Measurements from ENCODE around the gene DYNC1I1. TPM values are rescaled to one million over a fixed set of nuclear protein-coding genes. Genes with fewer than 3 reads are reported as not detected.

Gene DYNC1I1
- total RNA-seq, 2 experiments from 2014 or later = 0.08 TPM; not detected in 1

DNA sequence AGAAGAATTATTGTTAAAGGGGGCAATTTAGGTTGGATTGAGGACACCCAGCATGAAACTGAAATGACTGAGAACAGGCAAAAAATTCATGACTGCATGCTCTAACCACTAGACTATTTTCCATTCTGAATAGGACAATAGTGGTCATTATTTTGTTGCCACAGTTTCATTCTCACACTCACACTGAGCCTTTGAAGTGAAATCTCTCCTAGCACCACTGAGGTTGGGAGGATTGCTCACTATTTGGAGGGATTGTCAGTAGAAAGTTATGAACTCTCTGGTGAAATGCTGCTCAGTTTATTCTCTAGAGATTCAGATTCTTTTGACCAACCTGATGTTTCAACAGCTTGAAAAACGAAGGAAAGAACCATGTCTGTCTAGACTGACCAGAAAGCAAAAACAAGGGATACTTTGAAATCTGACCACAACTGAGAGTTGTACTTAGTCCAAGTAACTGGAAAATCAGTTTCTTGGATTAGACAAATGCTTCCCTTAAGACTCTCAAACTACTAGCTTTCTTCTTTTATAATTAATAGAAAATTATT, 191.2 kb downstream of the DYNC1I1 start:
- ChIA-PET CTCF (no interaction called here), POLR2A (no interaction called here)
- H3K9me3 Mint-ChIP-seq = peaks cover 3% of the 10 kb centered on the region
- H3K27me3 ChIP-seq (ENCODE audit: control insufficient read depth in 1 of 2, insufficient read depth in 2 of 2, low read length in 2 of 2) = peaks cover 0 to 3% of the 10 kb centered on the region in 2 experiments
- no peak overlapping the region for H3K27ac ChIP-seq (ENCODE audit: low read depth in 1 of 2, low read length in 2 of 2)
- H3K4me3 Mint-ChIP-seq = no peak overlapping the region
- intact Hi-C loops (cut with DNase I, micrococcal nuclease) = no loop called here
- TF ChIP-seq, protein P1, sequence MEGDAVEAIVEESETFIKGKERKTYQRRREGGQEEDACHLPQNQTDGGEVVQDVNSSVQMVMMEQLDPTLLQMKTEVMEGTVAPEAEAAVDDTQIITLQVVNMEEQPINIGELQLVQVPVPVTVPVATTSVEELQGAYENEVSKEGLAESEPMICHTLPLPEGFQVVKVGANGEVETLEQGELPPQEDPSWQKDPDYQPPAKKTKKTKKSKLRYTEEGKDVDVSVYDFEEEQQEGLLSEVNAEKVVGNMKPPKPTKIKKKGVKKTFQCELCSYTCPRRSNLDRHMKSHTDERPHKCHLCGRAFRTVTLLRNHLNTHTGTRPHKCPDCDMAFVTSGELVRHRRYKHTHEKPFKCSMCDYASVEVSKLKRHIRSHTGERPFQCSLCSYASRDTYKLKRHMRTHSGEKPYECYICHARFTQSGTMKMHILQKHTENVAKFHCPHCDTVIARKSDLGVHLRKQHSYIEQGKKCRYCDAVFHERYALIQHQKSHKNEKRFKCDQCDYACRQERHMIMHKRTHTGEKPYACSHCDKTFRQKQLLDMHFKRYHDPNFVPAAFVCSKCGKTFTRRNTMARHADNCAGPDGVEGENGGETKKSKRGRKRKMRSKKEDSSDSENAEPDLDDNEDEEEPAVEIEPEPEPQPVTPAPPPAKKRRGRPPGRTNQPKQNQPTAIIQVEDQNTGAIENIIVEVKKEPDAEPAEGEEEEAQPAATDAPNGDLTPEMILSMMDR (IDR thresholded peaks at IDR 0.05) = no peak
- no peaks in the 10 kb centered on the region for H3K36me3 Mint-ChIP-seq (ENCODE audit: low read depth)
- H3K4me1 Mint-ChIP-seq (ENCODE audit: low read depth) = no peaks in the 10 kb centered on the region
- no peak for DNase-seq
- no peak overlapping the region for H3K4me3 ChIP-seq (ENCODE audit: low read length)
- peaks cover 19% of the 10 kb centered on the region for H3K27me3 Mint-ChIP-seq
- H3K27ac Mint-ChIP-seq = no peak overlapping the region
- no peaks in the 10 kb centered on the region for H3K4me1 ChIP-seq (ENCODE audit: insufficient read depth, low read length)
- H3K36me3 ChIP-seq (ENCODE audit: insufficient read depth, low read length) = no peaks in the 10 kb centered on the region
- ATAC-seq (ENCODE audit: poor library complexity) = no peak
- no peaks in the 10 kb centered on the region for H3K9me3 ChIP-seq (ENCODE audit: control insufficient read depth in 1 of 2, insufficient read depth in 1 of 2, low read length in 2 of 2)

DNA sequence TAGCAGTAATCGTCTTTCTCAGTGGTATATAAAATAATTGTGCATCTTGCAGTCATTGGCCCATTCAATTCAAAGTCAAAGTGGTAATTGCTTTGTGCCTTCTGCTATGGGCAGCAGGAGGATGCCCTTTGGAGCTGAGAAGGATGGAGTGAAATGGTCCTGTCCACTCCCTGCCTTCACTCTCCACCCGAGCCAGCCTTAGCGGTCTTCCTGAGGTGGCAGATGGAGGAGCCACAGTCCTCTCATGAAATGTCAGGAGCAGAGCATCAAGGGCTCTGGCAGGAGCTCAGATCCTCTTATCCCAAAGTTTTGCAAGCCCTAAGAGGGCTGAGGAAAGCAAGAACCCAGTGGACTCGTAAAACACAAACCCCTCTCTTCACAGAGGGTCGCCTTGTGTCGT, 199.4 kb downstream of the DYNC1I1 start:
- no peaks in the 10 kb centered on the region for H3K27me3 ChIP-seq (ENCODE audit: control insufficient read depth in 1 of 2, insufficient read depth in 2 of 2, low read length in 2 of 2)
- no peaks in the 10 kb centered on the region for H3K9me3 ChIP-seq (ENCODE audit: control insufficient read depth in 1 of 2, insufficient read depth in 1 of 2, low read length in 2 of 2)
- H3K4me3 ChIP-seq (ENCODE audit: low read length) = no peak overlapping the region
- Mint-ChIP-seq H3K27me3 (no peaks in the 10 kb centered on the region), H3K4me1 (ENCODE audit: low read depth) (no peaks in the 10 kb centered on the region), H3K9me3 (no peaks in the 10 kb centered on the region), H3K27ac (no peak overlapping the region), H3K4me3 (no peak overlapping the region), H3K36me3 (ENCODE audit: low read depth) (no peaks in the 10 kb centered on the region)
- H3K4me1 ChIP-seq (ENCODE audit: insufficient read depth, low read length) = no peaks in the 10 kb centered on the region
- DNase-seq = no peak
- POLR2A ChIA-PET = no interaction called here
- intact Hi-C loops (cut with DNase I, micrococcal nuclease) = no loop called here
- H3K36me3 ChIP-seq (ENCODE audit: insufficient read depth, low read length) = no peaks in the 10 kb centered on the region
- no peak for ATAC-seq (ENCODE audit: poor library complexity)
- H3K27ac ChIP-seq (ENCODE audit: low read depth in 1 of 2, low read length in 2 of 2) = no peak overlapping the region
- TF ChIP-seq, protein P1 (IDR thresholded peaks at IDR 0.05) = no peak
- CTCF ChIA-PET = no interaction called here

DNA sequence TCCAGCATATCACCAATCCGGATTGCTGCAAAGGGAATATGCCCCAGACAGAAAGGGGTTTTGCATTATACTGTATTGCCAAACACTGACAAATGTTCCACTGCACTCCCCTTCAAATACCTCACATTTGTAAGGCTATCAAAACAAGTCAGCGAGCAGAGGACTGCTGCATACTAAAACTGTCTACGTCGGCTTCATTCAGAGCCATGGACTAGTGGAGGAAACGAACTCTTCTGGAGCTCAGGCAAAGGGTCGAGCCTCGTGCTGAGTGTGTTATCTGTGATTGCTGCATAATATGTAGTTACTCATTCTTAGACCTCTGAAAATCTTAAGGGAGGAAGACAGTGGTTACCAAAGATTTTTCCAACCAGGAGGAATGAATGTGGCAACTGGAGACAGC, 200.2 kb downstream of the DYNC1I1 start:
- intact Hi-C loops (cut with DNase I, micrococcal nuclease) = no loop called here
- Mint-ChIP-seq H3K27me3 (no peaks in the 10 kb centered on the region), H3K27ac (no peak overlapping the region), H3K4me3 (no peak overlapping the region), H3K4me1 (ENCODE audit: low read depth) (no peaks in the 10 kb centered on the region), H3K9me3 (no peaks in the 10 kb centered on the region), H3K36me3 (ENCODE audit: low read depth) (no peaks in the 10 kb centered on the region)
- H3K4me1 ChIP-seq (ENCODE audit: insufficient read depth, low read length) = no peaks in the 10 kb centered on the region
- no peaks in the 10 kb centered on the region for H3K36me3 ChIP-seq (ENCODE audit: insufficient read depth, low read length)
- H3K27ac ChIP-seq (ENCODE audit: low read depth in 1 of 2, low read length in 2 of 2) = no peak overlapping the region
- H3K27me3 ChIP-seq (ENCODE audit: control insufficient read depth in 1 of 2, insufficient read depth in 2 of 2, low read length in 2 of 2) = no peaks in the 10 kb centered on the region
- TF ChIP-seq, protein P1 (IDR thresholded peaks at IDR 0.05) = no peak
- DNase-seq = no peak
- ChIA-PET POLR2A (no interaction called here), CTCF (no interaction called here)
- ATAC-seq (ENCODE audit: poor library complexity) = no peak
- no peak overlapping the region for H3K4me3 ChIP-seq (ENCODE audit: low read length)
- H3K9me3 ChIP-seq (ENCODE audit: control insufficient read depth in 1 of 2, insufficient read depth in 1 of 2, low read length in 2 of 2) = no peaks in the 10 kb centered on the region
